CD8-positive, alpha-beta memory T cell (primary cell): Measurements from ENCODE around the gene CCN5. TPM values are rescaled to one million over a fixed set of nuclear protein-coding genes. Genes with fewer than 3 reads are reported as not detected.

Experiments used
- CTCF ChIA-PET: fragments of 350-600 bp; sonication (Branson Sonifier 250); formaldehyde crosslinking; loops from one replicate; lab custom pipeline; 2021; ENCODE audit warnings: antibody characterized with exemption; lab: Charles Lee
- POLR2A ChIA-PET: fragments of 350-600 bp; sonication (Branson Sonifier 250); formaldehyde crosslinking; loops from one replicate; lab custom pipeline; 2021; ENCODE audit warnings: antibody characterized with exemption; lab: Charles Lee
- DNase-seq, 5 donors: peaks; one replicate each; pipeline versions ENCODE4 v3.0.0 to v3.0.0-alpha.2; 2020 to 2022; ENCODE audit warnings: mixed read lengths in 1 of 5
- H3K27ac ChIP-seq: one replicate; pipeline ENCODE4 v1.7.0; 2013; ENCODE audit warnings: low read depth, mild to moderate bottlenecking, low read length, moderate library complexity
- H3K27me3 ChIP-seq: 2 replicates; pipeline ENCODE4 v1.7.0; 2013; ENCODE audit warnings: low read length, mild to moderate bottlenecking; ENCODE audit not compliant: insufficient read depth, poor library complexity, severe bottlenecking
- H3K36me3 ChIP-seq: 2 replicates; pipeline ENCODE4 v1.7.0; 2013; ENCODE audit warnings: mild to moderate bottlenecking, low read length, moderate library complexity; ENCODE audit not compliant: insufficient read depth
- H3K4me1 ChIP-seq: 2 replicates; pipeline ENCODE4 v1.7.0; 2013; ENCODE audit warnings: mild to moderate bottlenecking, low read length, moderate library complexity; ENCODE audit not compliant: insufficient read depth
- H3K4me3 ChIP-seq: 2 replicates; pipeline ENCODE4 v1.7.0; 2013; ENCODE audit warnings: mild to moderate bottlenecking, low read length
- H3K9me3 ChIP-seq: 2 replicates; pipeline ENCODE4 v1.7.0; 2013; ENCODE audit warnings: mild to moderate bottlenecking, low read length
- H3K27ac Mint-ChIP-seq, 8 donors: one replicate each; pipeline ENCODE4 v1.8.0; 2020 to 2021; ENCODE audit warnings: mixed read lengths in 8 of 8, mild to moderate bottlenecking in 6 of 8, inconsistent platforms in 3 of 8, moderate library complexity in 3 of 8
- H3K27me3 Mint-ChIP-seq, 2 donors: one replicate each; pipeline ENCODE4 v1.8.0; 2020 to 2021; ENCODE audit warnings: mixed read lengths in 2 of 2, mild to moderate bottlenecking in 1 of 2, moderate library complexity in 1 of 2
- H3K36me3 Mint-ChIP-seq, 3 donors: one replicate each; pipeline ENCODE4 v1.8.0; 2020 to 2021; ENCODE audit warnings: mixed read lengths in 3 of 3, inconsistent platforms in 1 of 3, mild to moderate bottlenecking in 1 of 3
- H3K4me1 Mint-ChIP-seq, 3 donors: one replicate each; pipeline ENCODE4 v1.8.0; 2020 to 2021; ENCODE audit warnings: mixed read lengths in 3 of 3, inconsistent platforms in 1 of 3, mild to moderate bottlenecking in 1 of 3
- H3K4me3 Mint-ChIP-seq, 7 donors: one replicate each; pipeline ENCODE4 v1.8.0; 2020 to 2021; ENCODE audit warnings: mixed read lengths in 7 of 7, mild to moderate bottlenecking in 6 of 7, moderate library complexity in 4 of 7, inconsistent platforms in 2 of 7
- H3K9me3 Mint-ChIP-seq, 5 donors: one replicate each; pipeline ENCODE4 v1.8.0; 2020 to 2022; ENCODE audit warnings: mixed read lengths in 5 of 5, mild to moderate bottlenecking in 3 of 5, moderate library complexity in 2 of 5, inconsistent platforms in 1 of 5
- polyA plus RNA-seq: library from polyadenylated mRNA; unstranded; fragments of 300-500 nt; fragmentation: Illumina TruSeq; gene quantifications from one replicate; pipeline ENCODE4 v1.2.3, GENCODE V29; 2021
- total RNA-seq, 2 experiments: library from RNA; stranded (reverse); gene quantifications; one replicate each; pipeline ENCODE4 v1.2.3, GENCODE V29; 2021

Gene CCN5
- total and polyA plus RNA-seq, 3 experiments from 2014 or later = not detected

- no peaks in the 10 kb centered on the region for H3K36me3 Mint-ChIP-seq
- POLR2A ChIA-PET = interaction anchor here (0.7 kb wide), 1 partner anchor 82 kb away, joined by 3 read pairs; no protein-coding TSS in a partner anchor
- no peaks in the 10 kb centered on the region for H3K36me3 ChIP-seq
Measured at GRCh38 chr20:44721785-44722054, 6.6 kb downstream of the CCN5 start.

GRCh38 chr20:44722990-44723389, 7.8 kb downstream of the CCN5 start:
- Mint-ChIP-seq H3K9me3 (no peaks in the 10 kb centered on the region), H3K27me3 (peaks cover 2 to 6% of the 10 kb centered on the region in 2 donors), H3K27ac (peak overlapping the region in 1 of 8 donors; percentile 56), H3K36me3 (no peaks in the 10 kb centered on the region), H3K4me3 (no peak overlapping the region), H3K4me1 (no peaks in the 10 kb centered on the region)
- H3K4me1 ChIP-seq = no peaks in the 10 kb centered on the region
- ChIA-PET CTCF (interaction anchor here (1.6 to 1.8 kb wide), 2 partner anchors 10 to 38 kb away, joined by 5 to 8 read pairs; no protein-coding TSS in a partner anchor), POLR2A (no interaction called here)
- no peak overlapping the region for H3K27ac ChIP-seq
- H3K4me3 ChIP-seq = no peak overlapping the region
- no peaks in the 10 kb centered on the region for H3K27me3 ChIP-seq
- no peaks in the 10 kb centered on the region for H3K36me3 ChIP-seq
- no peaks in the 10 kb centered on the region for H3K9me3 ChIP-seq
- no peak for DNase-seq

More at GRCh38 chr20:44721785-44722054, 6.6 kb downstream of the CCN5 start:
- CTCF ChIA-PET = no interaction called here
- Mint-ChIP-seq H3K27me3 (peaks cover 2% of the 10 kb centered on the region in 2 donors), H3K4me1 (no peaks in the 10 kb centered on the region), H3K9me3 (no peaks in the 10 kb centered on the region), H3K4me3 (no peak overlapping the region), H3K27ac (no peak overlapping the region)
- H3K4me3 ChIP-seq = no peak overlapping the region
- H3K27me3 ChIP-seq = no peaks in the 10 kb centered on the region
- no peaks in the 10 kb centered on the region for H3K4me1 ChIP-seq
- DNase-seq = no peak
- H3K9me3 ChIP-seq = no peaks in the 10 kb centered on the region
- H3K27ac ChIP-seq = no peak overlapping the region

- POLR2A ChIA-PET = no interaction called here
- Mint-ChIP-seq H3K27me3 (peaks cover 2 to 6% of the 10 kb centered on the region in 2 donors), H3K4me1 (no peaks in the 10 kb centered on the region), H3K4me3 (no peak overlapping the region), H3K27ac (no peak overlapping the region), H3K36me3 (no peaks in the 10 kb centered on the region), H3K9me3 (no peaks in the 10 kb centered on the region)
- H3K27ac ChIP-seq = no peak overlapping the region
- H3K9me3 ChIP-seq = no peaks in the 10 kb centered on the region
- no peaks in the 10 kb centered on the region for H3K4me1 ChIP-seq
- CTCF ChIA-PET = interaction anchor here (1.6 to 1.8 kb wide), 2 partner anchors 9 to 38 kb away, joined by 5 to 8 read pairs; no protein-coding TSS in a partner anchor
- no peaks in the 10 kb centered on the region for H3K36me3 ChIP-seq
- DNase-seq = no peak
- no peaks in the 10 kb centered on the region for H3K27me3 ChIP-seq
- no peak overlapping the region for H3K4me3 ChIP-seq
Measured at GRCh38 chr20:44723391-44723790, 8.2 kb downstream of the CCN5 start.

- POLR2A ChIA-PET = no interaction called here
- Histone ChIP-seq H3K4me1 (no peaks in the 10 kb centered on the region), H3K27me3 (no peaks in the 10 kb centered on the region), H3K9me3 (no peaks in the 10 kb centered on the region), H3K27ac (no peak overlapping the region), H3K4me3 (no peak overlapping the region), H3K36me3 (no peaks in the 10 kb centered on the region)
- CTCF ChIA-PET = interaction anchor here (1.6 to 1.8 kb wide), 2 partner anchors 9 to 39 kb away, joined by 5 to 8 read pairs; no protein-coding TSS in a partner anchor
- Mint-ChIP-seq H3K27me3 (peaks cover 2 to 6% of the 10 kb centered on the region in 2 donors), H3K4me3 (no peak overlapping the region), H3K4me1 (no peaks in the 10 kb centered on the region), H3K9me3 (no peaks in the 10 kb centered on the region), H3K36me3 (no peaks in the 10 kb centered on the region), H3K27ac (no peak overlapping the region)
- DNase-seq = no peak
Measured at GRCh38 chr20:44723798-44724362, 8.7 kb downstream of the CCN5 start.

- Mint-ChIP-seq H3K27me3 (peaks cover 2 to 6% of the 10 kb centered on the region in 2 donors), H3K27ac (no peak overlapping the region), H3K4me1 (no peaks in the 10 kb centered on the region), H3K9me3 (no peaks in the 10 kb centered on the region), H3K36me3 (no peaks in the 10 kb centered on the region), H3K4me3 (no peak overlapping the region)
- H3K4me3 ChIP-seq = no peak overlapping the region
- H3K27ac ChIP-seq = no peak overlapping the region
- no peaks in the 10 kb centered on the region for H3K4me1 ChIP-seq
- DNase-seq = no peak
- H3K36me3 ChIP-seq = no peaks in the 10 kb centered on the region
- H3K9me3 ChIP-seq = no peaks in the 10 kb centered on the region
- ChIA-PET CTCF (interaction anchor here (1.6 to 1.8 kb wide), 2 partner anchors 8 to 39 kb away, joined by 5 to 8 read pairs; no protein-coding TSS in a partner anchor), POLR2A (no interaction called here)
- H3K27me3 ChIP-seq = no peaks in the 10 kb centered on the region
Measured at GRCh38 chr20:44724423-44725091, 9.4 kb downstream of the CCN5 start.

- ChIA-PET POLR2A (no interaction called here), CTCF (no interaction called here)
- Mint-ChIP-seq H3K4me1 (no peaks in the 10 kb centered on the region), H3K27me3 (peaks cover 2 to 6% of the 10 kb centered on the region in 2 donors), H3K36me3 (no peaks in the 10 kb centered on the region), H3K9me3 (no peaks in the 10 kb centered on the region), H3K27ac (no peak overlapping the region), H3K4me3 (no peak overlapping the region)
- Histone ChIP-seq H3K4me1 (no peaks in the 10 kb centered on the region), H3K36me3 (no peaks in the 10 kb centered on the region), H3K9me3 (no peaks in the 10 kb centered on the region), H3K27ac (no peak overlapping the region), H3K27me3 (no peaks in the 10 kb centered on the region), H3K4me3 (no peak overlapping the region)
- no peak for DNase-seq
Measured at GRCh38 chr20:44725837-44726236, 10.7 kb downstream of the CCN5 start.

- Histone ChIP-seq H3K4me3 (no peak overlapping the region), H3K27ac (no peak overlapping the region), H3K9me3 (no peaks in the 10 kb centered on the region), H3K27me3 (no peaks in the 10 kb centered on the region), H3K36me3 (no peaks in the 10 kb centered on the region), H3K4me1 (no peaks in the 10 kb centered on the region)
- DNase-seq = no peak
- H3K36me3 Mint-ChIP-seq = no peaks in the 10 kb centered on the region
- CTCF ChIA-PET = no interaction called here
- POLR2A ChIA-PET = no interaction called here
- no peaks in the 10 kb centered on the region for H3K9me3 Mint-ChIP-seq
- peaks cover 2 to 6% of the 10 kb centered on the region in 2 donors for H3K27me3 Mint-ChIP-seq
- no peaks in the 10 kb centered on the region for H3K4me1 Mint-ChIP-seq
- no peak overlapping the region for H3K27ac Mint-ChIP-seq
- no peak overlapping the region for H3K4me3 Mint-ChIP-seq
Measured at GRCh38 chr20:44727039-44727438, 11.9 kb downstream of the CCN5 start.

GRCh38 chr20:44727651-44728050, 12.5 kb downstream of the CCN5 start:
- no peak for DNase-seq
- Mint-ChIP-seq H3K36me3 (no peaks in the 10 kb centered on the region), H3K4me3 (no peak overlapping the region)

More at GRCh38 chr20:44727651-44728050, 12.5 kb downstream of the CCN5 start:
- no peak overlapping the region for H3K27ac Mint-ChIP-seq
- CTCF ChIA-PET = no interaction called here
- Histone ChIP-seq H3K27ac (no peak overlapping the region), H3K4me1 (no peaks in the 10 kb centered on the region), H3K36me3 (no peaks in the 10 kb centered on the region), H3K9me3 (no peaks in the 10 kb centered on the region), H3K4me3 (no peak overlapping the region), H3K27me3 (no peaks in the 10 kb centered on the region)
- no peaks in the 10 kb centered on the region for H3K4me1 Mint-ChIP-seq
- no peaks in the 10 kb centered on the region for H3K9me3 Mint-ChIP-seq
- peaks cover 2 to 6% of the 10 kb centered on the region in 2 donors for H3K27me3 Mint-ChIP-seq
- POLR2A ChIA-PET = interaction anchor here (0.6 kb wide), 1 partner anchor 514 kb away, joined by 3 read pairs; no protein-coding TSS in a partner anchor
